HUES48 (cell line): ENCODE measurements around the gene PRSS50.
"Not testable (repeated sequence)": the region's sequence is repeated elsewhere in the genome, so short reads cannot be mapped to it uniquely, and the experiment has no call there.

Experiments used
- H3K27ac ChIP-seq: one replicate; pipeline ENCODE4 v1.7.0; 2013; ENCODE audit warnings: low read depth, low read length, inconsistent platforms
- H3K27me3 ChIP-seq: 2 replicates; pipeline ENCODE4 v1.6.1; 2013; ENCODE audit warnings: mild to moderate bottlenecking, low read length; ENCODE audit not compliant: control insufficient read depth, insufficient read depth
- H3K36me3 ChIP-seq: 2 replicates; pipeline ENCODE4 v1.6.1; 2013; ENCODE audit warnings: low read length; ENCODE audit not compliant: control insufficient read depth, insufficient read depth
- H3K4me1 ChIP-seq: 2 replicates; pipeline ENCODE4 v1.6.1; 2013; ENCODE audit warnings: mild to moderate bottlenecking, low read length; ENCODE audit not compliant: control insufficient read depth, insufficient read depth
- H3K4me3 ChIP-seq: 2 replicates; pipeline ENCODE4 v1.5.1; 2013; ENCODE audit warnings: mild to moderate bottlenecking, low read depth, low read length
- H3K9ac ChIP-seq: 2 replicates; pipeline ENCODE4 v1.6.1; 2013; ENCODE audit warnings: mild to moderate bottlenecking, low read depth, low read length, moderate library complexity
- H3K9me3 ChIP-seq: 2 replicates; pipeline ENCODE4 v1.6.1; 2013; ENCODE audit warnings: low read length; ENCODE audit not compliant: control insufficient read depth, insufficient read depth

PRSS50 gene, protein sequence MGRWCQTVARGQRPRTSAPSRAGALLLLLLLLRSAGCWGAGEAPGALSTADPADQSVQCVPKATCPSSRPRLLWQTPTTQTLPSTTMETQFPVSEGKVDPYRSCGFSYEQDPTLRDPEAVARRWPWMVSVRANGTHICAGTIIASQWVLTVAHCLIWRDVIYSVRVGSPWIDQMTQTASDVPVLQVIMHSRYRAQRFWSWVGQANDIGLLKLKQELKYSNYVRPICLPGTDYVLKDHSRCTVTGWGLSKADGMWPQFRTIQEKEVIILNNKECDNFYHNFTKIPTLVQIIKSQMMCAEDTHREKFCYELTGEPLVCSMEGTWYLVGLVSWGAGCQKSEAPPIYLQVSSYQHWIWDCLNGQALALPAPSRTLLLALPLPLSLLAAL

DNA sequence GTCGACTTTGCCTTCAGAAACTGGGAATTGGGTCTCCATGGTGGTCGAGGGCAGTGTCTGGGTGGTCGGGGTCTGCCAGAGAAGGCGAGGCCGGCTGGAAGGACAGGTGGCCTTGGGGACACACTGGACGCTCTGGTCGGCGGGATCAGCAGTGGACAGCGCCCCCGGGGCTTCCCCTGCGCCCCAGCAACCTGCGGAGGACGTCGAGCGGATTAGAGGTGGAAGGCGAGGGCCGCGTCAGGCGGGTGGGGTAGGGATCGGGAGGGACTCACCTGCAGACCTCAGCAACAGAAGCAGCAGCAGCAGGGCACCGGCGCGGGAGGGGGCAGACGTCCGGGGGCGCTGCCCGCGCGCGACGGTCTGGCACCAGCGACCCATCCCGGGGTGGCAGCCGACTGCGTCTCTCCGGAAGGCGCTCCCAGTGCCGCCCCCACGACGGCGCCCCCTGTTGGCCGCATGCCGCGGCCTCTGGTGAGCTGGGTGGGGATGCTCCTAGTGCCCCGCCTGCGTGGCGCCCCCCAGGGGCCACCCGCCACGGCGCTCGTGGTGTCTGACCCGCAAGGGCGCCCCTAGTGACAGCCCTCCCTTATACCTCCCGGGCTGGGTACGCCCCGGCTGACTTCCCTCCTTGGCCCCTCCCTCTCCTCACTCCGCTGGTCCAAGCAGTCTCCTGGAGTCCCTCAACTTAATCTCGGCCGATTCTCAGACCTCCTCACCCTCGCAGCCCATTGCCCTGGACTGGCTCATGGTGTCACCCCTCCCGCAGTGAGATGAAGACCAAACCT is at the start of gene PRSS50:
PRSS50 (minus strand) TSS at position 423 of the 785 bp plus-strand sequence; CDS start at position 378, 45 bp downstream.
- H3K9me3 ChIP-seq = no peaks in the 10 kb centered on the region
- no peaks in the 10 kb centered on the region for H3K4me1 ChIP-seq
- no peaks in the 10 kb centered on the region for H3K36me3 ChIP-seq
- no peak within 1 kb of the TSS for H3K9ac ChIP-seq
- H3K4me3 ChIP-seq = no peak within 1 kb of the TSS
- no peak within 1 kb of the TSS for H3K27ac ChIP-seq
- H3K27me3 ChIP-seq = no peaks in the 10 kb centered on the region

DNA sequence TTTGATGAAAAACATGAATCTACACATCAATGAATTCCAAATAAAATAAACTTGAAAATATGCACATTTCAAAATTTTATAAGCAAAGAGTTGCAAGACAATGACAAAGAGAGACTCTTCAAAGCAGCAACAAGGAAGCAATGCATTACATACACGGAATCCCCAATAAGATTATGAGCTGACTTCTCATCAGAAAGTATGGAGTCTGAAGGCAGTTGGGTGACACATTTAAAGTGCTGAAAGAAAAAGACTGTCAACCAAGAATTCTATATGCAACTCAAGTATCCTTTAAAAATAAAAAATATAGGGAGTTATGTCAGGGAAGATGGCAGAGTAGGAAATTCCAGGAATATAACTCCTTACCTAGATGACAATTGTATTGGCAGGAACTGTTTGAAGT is 46.5 kb upstream of the PRSS50 start:
- no peaks in the 10 kb centered on the region for H3K9me3 ChIP-seq

DNA sequence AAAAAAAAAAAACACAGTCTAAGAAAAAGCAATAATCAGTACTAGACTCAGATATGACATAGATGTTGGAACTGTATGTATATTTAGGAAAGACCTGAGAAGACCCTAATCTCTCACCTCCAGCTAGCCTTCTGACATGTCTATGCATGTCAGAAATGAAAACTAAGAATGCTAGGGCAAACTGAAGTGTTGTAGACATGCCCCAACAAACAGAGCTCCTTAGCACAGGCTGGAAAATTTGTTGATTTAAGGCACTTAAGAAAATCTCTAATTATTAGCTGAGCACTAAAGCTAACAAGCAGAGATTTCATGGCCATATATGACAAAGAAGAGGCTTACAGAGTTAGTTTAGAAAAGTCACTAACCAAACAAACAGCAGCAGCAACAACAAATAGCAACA is 45.5 kb upstream of the PRSS50 start:
- H3K9me3 ChIP-seq = no peaks in the 10 kb centered on the region
- H3K4me3 ChIP-seq = no peak overlapping the region
- no peaks in the 10 kb centered on the region for H3K27me3 ChIP-seq
- H3K27ac ChIP-seq = no peak overlapping the region
- no peaks in the 10 kb centered on the region for H3K4me1 ChIP-seq
- H3K9ac ChIP-seq = no peak overlapping the region
- H3K36me3 ChIP-seq = no peaks in the 10 kb centered on the region

More for the DNA sequence above, 46.5 kb upstream of the PRSS50 start:
- no peaks in the 10 kb centered on the region for H3K36me3 ChIP-seq
- no peaks in the 10 kb centered on the region for H3K4me1 ChIP-seq
- no peak overlapping the region for H3K4me3 ChIP-seq
- no peak overlapping the region for H3K27ac ChIP-seq
- no peaks in the 10 kb centered on the region for H3K27me3 ChIP-seq
- no peak overlapping the region for H3K9ac ChIP-seq

DNA sequence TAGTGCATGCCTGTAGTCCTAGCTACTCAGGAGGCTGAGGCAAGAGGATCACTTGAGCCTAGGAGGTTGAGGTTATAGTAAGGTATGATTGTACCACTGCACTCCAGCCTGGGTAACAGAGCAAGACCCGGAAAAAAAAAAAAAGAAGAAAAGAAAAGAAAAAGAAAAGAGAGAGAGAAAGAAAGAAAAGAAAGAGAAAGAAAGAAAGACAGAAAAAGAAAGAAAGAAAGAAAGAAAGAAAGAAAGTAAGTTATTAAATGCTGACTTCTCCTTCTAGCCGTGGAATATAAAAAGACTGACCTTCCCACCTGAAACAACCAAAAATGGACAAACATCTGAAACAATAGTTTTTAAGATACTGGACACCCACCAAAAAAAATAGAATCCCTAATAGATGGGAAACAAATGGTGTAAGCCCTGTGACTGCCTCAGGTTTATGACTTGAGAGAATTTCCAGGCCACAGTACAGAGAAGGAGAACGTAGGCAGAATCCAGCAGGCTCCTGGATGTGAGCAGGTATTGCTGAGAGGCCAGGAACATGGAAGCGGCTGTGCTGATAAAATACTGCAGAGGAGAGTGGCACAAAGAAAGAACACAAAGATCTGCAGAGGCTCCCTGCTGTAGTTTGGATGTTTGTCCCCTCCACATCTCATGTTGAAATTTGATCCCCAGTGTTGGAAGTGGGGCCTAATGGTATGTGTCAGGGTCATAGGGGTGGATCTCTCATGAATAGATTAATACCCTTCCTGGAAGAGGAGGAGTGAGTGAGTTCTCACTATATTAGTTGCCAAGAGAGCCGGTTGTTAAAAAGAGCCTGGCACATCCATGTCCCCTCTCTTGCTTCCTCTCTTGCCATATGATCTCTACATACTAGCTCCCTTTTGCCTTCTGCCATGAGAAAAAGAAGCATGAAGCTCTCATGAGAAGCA is 41.8 kb upstream of the PRSS50 start:
- H3K4me1 ChIP-seq = no peaks in the 10 kb centered on the region
- H3K36me3 ChIP-seq = no peaks in the 10 kb centered on the region

DNA sequence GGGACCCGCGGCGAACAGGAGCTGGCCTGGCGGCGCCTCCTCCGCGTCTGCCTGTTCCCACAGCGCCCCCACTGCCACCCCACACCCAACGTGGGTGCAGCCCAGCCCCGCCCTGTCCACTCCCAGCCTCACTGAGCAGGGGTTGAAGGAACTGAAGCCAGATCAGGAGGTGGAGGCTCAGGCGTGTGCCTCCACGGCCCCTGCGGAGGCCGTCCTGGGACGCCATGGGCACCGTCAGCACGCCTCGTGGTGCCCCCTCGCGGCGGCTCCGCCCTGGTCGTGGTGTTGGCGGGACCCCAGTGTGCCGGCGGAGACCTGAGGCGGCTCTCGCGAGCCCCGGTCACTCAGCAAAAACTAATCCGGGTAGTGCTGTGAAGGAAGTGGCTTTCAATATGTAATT is 39.0 kb upstream of the PRSS50 start:
- Histone ChIP-seq H3K9ac (no peak overlapping the region), H3K4me1 (no peaks in the 10 kb centered on the region), H3K36me3 (no peaks in the 10 kb centered on the region), H3K4me3 (no peak overlapping the region), H3K27ac (no peak overlapping the region), H3K9me3 (no peaks in the 10 kb centered on the region), H3K27me3 (no peaks in the 10 kb centered on the region)

More for the DNA sequence above, 41.8 kb upstream of the PRSS50 start:
- H3K9ac ChIP-seq = no peak overlapping the region
- H3K9me3 ChIP-seq = no peaks in the 10 kb centered on the region
- no peak overlapping the region for H3K4me3 ChIP-seq
- no peak overlapping the region for H3K27ac ChIP-seq
- no peaks in the 10 kb centered on the region for H3K27me3 ChIP-seq

DNA sequence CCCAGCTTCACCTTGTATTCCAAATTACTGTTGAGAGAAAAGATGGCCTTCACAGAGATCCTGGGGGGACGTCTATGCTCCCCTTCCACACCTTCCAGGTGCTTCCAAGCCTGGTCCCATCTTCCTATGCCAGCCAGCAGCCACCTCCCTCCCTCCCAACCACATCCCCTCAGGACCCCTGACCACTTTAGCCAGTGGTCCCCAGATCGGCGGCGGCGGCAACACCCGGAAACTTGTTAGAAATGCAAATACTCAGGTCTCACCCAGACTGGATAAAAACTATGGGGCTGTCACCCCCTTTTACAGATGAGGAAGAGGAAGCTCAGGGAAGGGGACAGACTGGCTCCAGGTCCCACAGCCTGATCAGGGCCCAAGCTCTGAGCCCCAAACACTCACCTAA is 38.0 kb upstream of the PRSS50 start:
- Histone ChIP-seq H3K4me3 (no peak overlapping the region), H3K9me3 (no peaks in the 10 kb centered on the region), H3K27me3 (no peaks in the 10 kb centered on the region), H3K36me3 (no peaks in the 10 kb centered on the region), H3K9ac (no peak overlapping the region), H3K4me1 (no peaks in the 10 kb centered on the region), H3K27ac (no peak overlapping the region)

DNA sequence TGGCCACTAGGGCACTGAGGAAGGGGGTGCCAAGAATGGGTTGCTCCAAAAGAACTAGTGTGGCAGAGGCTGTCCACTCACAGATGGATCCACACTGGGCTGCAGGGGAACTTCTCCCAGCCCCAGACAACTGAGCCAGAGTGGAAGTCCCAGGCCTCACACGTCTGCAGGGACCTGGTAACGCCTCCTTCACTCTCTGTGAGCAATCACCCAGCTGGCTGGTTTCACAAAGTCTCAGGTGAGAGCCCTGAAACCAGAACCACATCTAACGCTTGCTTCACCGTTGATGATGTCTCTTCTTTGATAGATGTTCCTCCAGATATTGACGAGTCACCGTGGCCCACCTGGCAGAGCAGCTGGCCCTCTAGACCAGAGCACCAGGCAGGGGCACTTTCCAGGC is 35.5 kb upstream of the PRSS50 start:
- not testable (repeated sequence) for H3K4me3 ChIP-seq, H3K36me3 ChIP-seq, H3K9ac ChIP-seq, H3K27me3 ChIP-seq, H3K4me1 ChIP-seq, H3K27ac ChIP-seq, H3K9me3 ChIP-seq

DNA sequence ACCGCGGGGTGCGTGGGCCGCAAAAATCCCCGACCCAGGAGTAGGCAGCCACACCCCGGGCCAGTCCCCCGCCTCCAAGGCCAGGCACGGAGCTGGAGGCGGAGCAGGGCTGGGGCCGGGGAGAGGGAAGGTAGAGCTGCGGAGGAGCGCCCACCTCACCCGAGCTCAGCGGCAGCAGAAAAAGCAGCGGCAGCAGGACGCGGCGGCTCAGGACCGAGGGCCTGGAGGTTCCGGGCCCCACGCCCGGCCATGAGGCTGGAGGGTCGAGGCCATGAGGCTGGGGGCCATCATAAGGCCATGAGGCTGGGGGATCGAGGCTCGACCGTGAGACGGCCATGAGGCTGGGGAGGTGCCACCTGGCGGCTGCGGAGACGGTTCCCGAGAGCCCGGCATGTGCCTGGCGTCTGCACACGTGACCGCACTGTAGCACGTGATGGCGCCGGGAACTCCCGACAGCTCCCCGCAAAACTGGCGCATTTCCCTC is 32.9 kb upstream of the PRSS50 start:
- Histone ChIP-seq H3K27me3 (no peaks in the 10 kb centered on the region), H3K27ac (no peak overlapping the region), H3K9me3 (no peaks in the 10 kb centered on the region), H3K4me1 (peaks cover 4% of the 10 kb centered on the region; the same call in 1 of the 2 replicates), H3K36me3 (no peaks in the 10 kb centered on the region), H3K9ac (no peak overlapping the region), H3K4me3 (no peak overlapping the region)

DNA sequence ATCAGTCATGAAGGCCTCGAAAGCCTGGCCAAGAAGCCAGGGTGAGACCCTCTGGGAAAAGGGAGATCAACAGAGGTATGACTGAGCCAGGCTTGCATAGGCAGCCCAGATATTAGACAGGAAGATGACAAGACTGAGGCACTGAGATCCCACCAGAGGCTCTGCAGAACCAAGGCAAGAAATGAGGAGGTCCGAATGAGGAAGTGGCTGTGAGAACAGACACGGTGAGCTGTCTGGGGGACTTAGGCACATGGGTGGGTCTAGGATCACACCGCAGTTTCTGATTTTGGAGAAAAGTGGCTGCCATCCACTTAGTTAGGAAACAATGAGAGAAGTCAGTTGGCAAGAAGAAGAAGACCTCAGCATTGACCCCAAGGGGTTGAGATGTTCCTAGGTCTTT is 31.5 kb upstream of the PRSS50 start:
- Histone ChIP-seq H3K9me3 (no peaks in the 10 kb centered on the region), H3K4me1 (peaks cover 4% of the 10 kb centered on the region; the same call in 1 of the 2 replicates), H3K27ac (no peak overlapping the region), H3K4me3 (no peak overlapping the region), H3K9ac (no peak overlapping the region), H3K36me3 (no peaks in the 10 kb centered on the region), H3K27me3 (no peaks in the 10 kb centered on the region)

DNA sequence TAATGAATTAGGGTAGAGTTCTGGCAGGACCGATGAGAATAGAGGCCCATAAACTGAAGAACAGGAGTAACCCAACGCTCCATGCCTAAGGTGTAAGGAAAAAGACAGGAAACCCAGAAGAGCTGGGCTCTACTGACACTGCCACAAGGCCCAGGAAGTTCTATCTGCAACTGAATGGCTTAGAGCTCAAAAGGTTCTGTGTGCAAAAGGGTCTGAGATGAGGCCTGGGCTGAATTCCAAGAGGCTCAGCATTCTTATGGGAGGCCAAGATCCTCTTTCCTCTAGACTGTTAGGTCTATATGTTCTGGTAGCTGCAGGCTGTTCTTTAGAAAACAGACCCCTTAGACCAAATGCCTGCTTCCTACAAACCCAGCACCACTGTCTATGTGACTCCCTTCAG is 30.5 kb upstream of the PRSS50 start:
- no peaks in the 10 kb centered on the region for H3K9me3 ChIP-seq
- H3K9ac ChIP-seq = no peak overlapping the region
- no peak overlapping the region for H3K4me3 ChIP-seq
- peaks cover 4% of the 10 kb centered on the region; the same call in 1 of the 2 replicates for H3K4me1 ChIP-seq
- H3K27me3 ChIP-seq = no peaks in the 10 kb centered on the region
- no peaks in the 10 kb centered on the region for H3K36me3 ChIP-seq
- no peak overlapping the region for H3K27ac ChIP-seq
